Cerebellar cortex (tissue), 1 donor: ENCODE results near the gene AK4.
A peak's percentile ranks its signal among the peaks of the same experiment; 100 is the strongest.

ENCODE experiments used
- DNase-seq: peaks from one replicate; pipeline ENCODE4 v3.0.0-alpha.2; 2015; ENCODE audit warnings: low spot score

The AK4 gene

DNA sequence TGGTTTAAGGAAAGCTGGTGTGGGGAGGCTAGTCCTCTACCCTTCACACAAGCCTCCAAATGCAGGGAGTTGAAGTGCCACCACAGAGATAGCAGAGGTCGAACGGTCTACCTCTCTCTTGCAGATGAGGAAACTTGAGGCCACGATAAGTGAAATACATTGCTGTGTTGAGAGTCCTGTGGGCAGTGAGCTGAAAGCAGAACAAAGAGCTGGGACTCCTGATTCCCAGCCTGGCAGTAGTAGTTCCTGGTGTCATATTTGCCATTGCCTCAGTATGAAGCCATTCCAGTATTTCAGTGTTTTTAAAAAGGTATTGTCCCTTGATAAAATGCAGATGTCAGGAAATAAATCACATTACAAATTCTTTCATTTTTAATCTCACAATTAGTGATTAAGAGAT lies 28.6 kb downstream of the AK4 start:
- DNase-seq: no peak

DNA sequence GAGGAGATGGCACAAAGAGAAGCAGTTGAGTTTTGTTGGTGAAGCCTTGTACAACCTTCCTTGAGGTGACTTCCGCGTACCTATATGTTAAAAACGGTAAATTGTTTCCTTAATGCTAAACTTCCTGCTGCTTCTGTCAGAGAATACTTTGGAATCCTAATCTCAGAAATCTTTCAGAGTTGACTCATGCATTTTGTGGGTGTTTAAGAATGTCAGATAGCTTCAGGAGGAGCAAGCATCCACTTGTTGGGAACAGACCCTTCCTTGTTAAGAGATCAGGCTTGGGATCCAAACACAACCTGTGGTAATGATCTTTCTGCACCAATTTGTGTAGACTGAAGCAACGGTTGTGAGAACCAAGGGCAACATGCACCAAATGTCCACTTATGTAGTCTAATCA lies 29.5 kb downstream of the AK4 start:
- DNase-seq: no peak

DNA sequence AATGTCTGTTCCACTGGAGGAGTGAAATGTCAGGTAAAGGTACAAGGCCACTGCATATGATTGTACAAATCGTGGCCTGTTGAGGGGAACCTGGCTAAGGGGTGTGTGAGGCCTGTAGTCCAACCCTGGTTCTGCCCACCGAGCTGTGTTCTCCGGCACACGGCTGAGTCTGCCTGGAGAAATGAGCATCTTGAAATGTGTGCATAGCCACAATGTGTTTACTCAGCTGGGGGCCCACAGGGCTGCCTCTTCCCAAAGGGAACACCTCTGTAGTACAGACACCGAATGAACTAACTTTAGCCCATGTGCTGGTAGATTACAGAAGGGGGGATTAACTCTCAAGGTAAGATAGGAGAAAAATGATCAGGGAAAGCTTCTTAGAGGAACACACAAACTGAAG lies 30.2 kb downstream of the AK4 start:
- no peak for DNase-seq

DNA sequence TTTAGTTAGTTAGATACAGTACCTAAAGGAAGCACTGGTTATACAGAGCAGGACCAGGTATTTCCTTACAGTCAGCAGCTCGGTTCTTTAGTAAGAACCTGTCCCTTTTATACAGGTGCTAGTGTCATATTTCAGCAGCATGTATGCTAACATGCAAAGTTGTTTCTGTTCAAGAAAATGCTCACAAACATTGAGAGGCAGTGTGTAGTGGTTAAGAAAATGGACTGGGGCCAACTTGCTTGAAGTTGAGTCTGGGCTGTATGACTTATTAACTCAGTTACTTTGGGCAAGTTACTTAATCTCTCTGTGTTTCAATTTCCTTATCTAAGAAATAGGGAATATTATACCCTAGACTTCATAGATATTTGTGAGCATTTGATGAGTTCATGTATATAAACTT lies 31.1 kb downstream of the AK4 start:
- no peak for DNase-seq

DNA sequence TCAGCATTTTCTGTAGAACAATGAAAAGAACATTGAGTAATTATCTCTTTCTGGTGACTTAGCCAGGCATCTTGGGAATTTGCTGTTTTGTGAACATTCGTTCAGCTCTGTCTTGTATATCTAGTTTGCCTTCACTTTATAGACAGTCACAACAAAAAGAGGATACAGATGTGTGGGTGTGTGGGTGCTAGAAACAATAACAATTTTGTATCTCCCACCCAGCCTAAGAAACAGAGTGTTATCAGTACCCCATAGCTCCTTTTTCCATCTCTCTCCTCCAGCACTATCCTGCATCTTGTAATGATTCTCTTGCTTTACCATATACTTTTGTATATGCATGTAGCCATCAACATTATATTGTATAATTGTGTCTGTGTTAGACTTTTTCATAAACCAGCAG lies 33.0 kb downstream of the AK4 start:
- no peak for DNase-seq

DNA sequence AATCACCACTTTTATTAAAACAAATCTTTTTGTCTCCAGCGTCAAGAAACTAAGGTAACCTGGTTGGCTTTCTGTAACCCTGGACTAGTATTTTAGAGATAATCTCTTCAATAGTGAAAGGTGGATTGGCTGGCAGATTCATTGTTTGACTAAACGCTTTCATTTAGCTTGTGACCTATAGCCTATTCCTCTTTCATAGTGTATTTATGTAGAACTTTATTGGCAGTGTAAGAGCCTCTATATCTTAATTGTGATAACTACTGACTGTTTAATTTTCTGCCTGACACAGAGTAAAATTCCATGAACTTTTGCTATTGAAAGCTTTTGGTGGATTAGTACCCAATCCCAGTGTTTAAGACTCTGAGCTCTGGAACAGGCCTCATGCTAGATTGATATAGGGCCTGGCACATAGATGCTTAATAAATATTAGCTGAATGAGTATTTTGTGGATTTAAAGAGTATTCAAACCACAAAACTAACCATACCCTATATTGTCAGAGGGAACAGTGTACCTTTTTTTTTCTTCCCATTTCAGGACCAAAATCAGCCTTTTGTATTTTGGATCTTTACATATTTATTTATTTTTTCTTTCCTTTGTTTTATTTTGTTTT lies 34.8 kb downstream of the AK4 start:
- no peak for DNase-seq

DNA sequence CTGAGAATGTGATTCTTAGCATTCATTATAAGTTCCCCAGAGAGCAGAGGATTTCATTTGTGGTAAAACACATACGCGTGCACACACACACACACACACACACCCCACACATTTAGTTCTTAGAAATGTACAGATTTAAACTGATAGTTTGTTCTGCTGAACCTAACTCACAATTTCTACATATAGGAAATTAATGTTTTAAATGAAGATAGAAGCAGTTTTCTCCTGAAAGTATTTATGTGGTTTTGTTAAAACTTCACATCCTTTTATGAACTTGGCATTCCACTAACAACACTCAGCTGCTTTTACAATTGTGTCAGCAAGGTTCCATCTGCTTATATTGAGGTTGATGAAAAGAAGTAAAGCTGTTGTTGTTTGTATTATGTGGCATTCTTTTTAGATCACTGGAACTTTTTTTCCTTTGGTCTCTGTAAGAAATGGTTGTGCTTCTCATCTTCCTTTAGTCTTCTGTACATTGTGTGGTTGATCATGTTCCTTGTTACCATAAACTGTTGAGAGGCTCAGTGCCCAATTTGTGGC lies 41.6 kb downstream of the AK4 start:
- no peak for DNase-seq

DNA sequence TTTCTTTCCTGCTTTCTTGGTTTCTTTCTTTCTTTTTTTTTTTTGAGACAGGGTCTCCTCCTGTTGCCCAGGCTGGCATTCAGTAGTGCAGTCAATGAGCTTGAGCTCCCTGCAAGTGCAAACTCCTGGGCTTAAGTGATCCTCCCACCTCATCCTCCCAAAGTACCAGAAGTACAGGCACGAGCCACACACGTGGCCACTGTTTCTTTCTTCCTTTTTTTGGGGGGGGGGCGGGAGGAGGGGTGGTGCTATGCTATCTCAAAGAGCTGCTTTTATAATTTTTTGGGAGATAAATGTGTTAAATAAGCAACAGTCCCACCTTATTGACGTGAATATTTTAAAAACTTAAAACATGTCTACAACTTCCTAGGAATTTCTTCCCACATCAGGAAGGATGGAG lies 42.2 kb downstream of the AK4 start:
- no peak for DNase-seq

DNA sequence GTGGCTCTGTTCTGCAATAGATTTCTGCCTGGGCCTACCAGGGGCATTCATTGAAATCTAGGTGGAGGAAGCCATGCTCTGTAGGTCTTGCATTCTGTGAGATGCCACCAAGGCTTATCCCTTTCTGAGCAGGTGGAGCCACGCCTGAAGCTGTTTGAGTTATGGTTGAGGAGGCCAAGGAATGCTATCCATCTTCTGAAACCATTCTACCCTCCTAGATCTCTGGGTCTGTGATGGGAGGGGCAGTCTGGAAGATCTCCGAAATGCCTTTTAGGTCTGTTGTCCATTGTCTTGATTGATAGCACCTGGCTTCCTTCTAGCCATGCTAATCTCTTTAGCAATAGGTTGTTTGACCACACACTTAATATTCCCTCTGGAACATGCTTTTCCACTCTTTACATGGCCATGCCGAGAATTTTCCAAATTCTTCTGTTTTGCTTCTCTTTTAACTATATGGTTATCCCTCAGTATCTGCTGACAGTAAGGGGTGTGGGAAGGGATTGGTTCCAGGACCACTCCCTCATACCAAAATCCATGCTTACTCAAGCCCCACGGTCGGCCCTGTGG lies 45.2 kb downstream of the AK4 start:
- DNase-seq: no peak

DNA sequence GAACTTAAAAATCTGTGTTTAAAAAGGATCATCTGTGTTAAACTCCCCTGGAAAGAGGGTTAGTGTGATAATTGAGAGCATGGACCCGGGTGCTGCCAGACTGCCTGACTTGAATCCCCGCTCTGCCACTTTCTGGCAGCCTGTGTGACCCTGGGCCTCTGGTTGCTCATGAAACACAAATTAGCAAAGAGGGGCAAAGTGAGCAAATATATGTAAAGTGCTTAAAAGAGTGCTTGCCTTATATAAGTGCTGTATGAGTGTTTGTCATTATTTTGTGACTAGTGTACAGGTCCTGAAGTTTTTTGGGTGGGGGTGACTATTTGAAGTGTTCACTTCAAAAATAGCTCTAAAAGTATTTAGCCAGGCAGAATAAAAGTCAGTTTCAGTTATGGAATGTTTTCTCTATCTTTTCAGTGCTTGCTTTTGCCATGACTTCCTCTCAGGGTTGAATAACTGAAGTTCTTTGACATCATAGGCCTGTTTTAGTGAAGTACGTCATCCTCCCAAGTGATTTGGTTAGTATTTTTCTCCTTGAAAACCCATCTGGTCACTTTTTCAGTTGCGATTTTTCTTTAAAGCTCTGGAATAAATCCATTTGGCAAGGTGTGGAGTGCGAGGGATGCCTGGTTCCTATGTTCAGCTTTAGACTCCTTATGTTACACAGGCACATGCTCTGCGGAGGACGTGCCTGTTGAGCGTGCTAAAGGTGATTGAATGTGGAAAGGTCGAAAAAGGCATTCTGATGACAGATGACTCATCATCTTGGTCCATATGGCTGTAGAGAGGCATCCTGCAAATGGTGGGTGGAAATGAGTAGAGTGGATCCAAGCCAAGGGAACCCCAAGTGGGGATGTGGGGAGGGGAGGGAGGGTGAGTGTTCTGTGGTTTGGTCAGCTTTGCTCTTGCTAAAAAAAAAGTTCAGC lies 47.8 kb downstream of the AK4 start:
- DNase-seq: peak; percentile 60

DNA sequence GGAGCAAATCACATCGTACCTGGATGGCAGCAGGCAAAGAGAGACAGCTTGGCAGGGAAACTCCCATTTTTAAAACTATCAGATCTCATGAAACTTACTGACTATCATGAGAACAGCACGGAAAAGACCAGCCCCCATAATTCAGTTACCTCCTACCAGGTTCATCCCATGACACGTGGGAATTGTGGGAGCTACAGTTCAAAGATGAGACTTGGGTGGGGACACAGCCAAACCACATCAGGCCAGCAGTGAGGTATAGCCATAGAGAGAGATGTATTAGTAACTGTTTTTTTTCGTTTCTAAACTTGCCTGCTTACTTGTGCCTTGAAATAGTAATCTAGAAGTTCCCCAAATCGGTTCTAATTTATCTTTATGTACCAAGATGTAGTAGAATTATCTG lies 48.9 kb downstream of the AK4 start:
- peak; percentile 37 for DNase-seq

DNA sequence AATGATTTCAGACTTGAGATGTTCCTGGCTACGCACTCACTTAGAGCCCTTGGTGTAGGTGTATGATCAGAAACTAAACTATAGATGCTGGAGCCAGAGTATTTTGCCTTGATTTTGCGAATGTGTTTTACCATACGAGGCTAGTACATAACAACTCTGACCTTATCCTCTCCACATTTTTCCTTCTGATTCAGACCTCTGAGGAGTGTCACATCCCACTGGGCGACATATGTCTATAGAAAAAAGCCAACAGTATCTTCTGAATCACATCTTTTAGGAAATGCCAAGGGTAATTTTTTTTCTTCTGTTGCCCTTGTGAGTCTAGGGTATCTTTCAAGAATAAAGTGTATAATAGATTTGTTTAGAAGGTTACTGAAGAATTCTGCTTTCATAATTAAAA lies 49.6 kb downstream of the AK4 start:
- peak; percentile 81 for DNase-seq

DNA sequence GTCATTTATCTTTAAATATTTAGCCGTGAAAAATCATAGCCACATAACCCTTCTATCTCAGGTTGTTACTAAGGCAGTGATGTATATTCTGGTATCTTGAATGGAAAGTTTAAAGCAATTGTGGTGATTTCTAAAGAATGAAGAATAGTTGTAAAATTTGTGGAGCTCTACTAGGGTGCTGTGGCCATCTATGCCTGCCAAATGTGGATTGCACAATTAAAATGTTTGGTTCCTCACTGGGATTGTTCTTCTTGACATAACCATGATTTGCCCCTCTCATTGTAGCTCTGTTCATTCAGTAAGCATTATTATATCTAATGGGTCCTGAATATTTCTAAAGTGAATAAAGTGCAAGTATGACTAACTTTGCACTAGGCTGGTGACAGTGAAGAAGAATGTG lies 50.1 kb downstream of the AK4 start:
- DNase-seq: no peak

DNA sequence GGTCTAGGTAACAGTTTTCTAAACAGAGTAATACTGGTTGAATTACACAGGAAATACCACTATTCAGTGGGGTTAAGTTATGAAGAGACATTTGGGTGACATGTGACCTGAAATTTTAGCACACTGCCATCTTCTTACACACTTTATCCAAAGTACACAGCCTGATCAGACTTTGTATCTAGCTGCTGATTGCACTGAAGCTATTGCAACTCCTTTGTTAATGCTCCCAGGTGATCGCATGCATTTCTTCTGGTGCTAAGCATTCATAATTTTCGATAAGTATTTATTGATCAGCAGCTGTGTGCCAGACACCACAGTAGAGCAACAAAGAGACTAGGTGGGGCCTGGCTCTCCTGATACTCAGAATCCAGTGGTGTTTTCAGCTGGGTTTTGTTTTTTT lies 52.4 kb downstream of the AK4 start:
- no peak for DNase-seq

DNA sequence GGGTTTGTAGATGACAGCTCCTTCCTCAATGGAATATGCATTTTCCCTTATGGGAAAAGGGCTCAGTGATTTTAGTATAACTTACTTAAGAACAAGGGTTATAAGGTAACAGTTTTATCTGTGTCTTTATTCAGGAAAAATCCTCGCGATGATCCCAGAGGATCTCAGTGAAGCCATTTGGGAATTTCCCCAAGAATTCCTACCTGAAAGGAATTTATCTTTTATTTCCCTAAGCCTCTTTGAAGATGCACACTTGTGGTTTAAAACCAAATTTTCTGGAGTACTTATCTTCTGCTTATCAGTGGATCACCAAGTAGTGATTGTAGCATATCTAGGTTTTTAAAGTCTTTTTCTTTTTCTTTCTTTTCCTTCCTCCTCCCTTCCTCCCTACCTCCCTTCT lies 58.8 kb downstream of the AK4 start:
- DNase-seq: no peak

DNA sequence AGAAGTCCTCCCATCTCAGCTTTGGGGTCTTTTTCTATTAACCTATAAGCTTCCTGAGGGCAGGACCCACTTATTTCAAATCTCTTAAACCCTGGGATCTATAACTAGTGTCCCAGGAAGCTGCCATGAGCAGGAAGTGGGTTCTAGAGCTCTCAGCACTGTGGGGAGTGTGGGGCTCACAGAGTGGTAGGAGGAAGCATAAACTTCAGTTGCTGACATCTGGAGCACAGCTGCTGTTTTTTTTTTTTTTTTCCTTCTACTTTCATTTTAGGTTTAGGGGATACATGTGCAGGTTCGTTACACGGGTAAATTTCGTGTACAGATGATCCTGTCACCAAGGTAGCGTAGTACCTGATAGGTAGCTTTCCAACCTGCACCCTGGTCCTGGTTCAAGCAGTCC lies 59.3 kb downstream of the AK4 start:
- DNase-seq: no peak

DNA sequence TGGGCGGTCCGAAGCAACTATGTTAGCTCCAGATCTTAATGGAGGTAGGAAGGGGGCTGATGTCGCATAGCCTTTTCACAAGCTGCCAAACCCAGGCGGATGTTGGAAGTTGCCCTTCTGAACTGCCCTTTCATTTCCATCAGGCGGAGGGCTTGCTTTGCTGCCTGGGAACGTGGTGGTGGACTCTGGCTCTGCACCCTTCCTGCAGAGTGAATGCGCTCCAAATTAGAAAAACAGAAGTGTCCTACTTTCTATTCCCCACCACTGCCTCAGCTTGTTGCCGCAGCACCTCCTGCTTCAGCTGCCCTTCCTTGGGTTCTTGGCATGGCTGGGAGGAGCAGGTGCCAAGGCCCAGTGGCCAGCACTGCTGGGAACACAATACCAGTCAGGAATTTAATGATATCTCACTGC lies 60.6 kb downstream of the AK4 start:
- peak; percentile 61 for DNase-seq

DNA sequence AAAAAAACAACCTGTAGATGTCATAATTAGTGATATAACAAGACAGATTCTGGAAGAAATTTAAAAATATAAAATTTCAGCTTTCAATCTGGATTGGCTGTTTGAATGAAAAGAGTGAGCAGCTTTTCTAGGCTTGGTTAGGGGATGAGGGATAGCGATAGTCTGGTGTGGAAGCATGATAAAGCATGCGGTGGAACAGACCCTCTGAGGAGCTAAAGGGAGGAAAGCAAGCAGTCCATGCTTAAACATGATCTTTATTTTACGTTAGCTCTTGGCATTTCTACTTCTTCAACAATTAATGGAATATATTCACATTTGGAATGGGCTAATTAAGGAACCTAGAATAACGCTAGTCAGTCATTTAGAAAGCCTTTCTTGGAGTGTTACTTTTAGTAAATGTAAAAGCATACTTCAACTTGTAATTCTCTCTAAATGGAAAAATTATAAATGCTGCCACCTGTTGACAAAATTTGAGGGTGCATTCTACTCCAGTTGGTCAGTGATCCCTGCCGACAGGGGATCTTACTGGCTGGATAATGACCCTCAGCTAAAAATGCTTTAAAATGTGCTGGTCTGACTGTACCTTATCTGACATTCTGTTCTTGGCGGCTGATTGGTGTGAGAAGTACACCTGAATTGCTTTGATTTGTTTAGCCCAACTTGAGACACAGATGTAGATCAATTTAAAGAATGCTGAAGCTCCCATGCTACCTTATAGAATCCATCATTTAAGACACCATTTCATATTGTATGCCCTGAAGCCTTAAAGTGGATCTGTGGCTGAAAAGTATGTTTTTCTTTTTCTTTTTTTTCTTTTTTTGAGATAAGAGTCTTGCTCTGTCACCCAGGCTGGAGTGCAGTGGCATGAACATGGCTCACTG lies 61.2 kb downstream of the AK4 start:
- peak; percentile 82 for DNase-seq

DNA sequence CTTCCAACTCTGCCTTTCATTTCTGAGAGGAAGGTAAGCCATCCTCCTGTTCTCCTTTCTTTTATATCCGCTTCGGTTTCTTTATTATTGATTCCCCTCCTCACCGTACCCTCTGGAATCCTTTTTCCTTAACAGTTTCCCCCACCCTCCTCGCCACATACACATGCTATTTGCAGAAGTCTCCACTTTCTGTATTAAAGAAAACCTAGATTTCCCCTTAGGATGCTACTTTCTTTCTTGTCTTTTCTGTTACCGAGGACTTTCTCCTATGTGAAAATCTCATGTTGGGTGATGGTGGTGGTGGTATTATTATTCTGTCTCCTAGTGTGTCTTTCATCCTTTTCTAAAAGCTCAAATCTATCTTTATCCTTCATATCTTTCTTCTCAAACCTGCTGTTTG lies 62.3 kb downstream of the AK4 start:
- DNase-seq: no peak

DNA sequence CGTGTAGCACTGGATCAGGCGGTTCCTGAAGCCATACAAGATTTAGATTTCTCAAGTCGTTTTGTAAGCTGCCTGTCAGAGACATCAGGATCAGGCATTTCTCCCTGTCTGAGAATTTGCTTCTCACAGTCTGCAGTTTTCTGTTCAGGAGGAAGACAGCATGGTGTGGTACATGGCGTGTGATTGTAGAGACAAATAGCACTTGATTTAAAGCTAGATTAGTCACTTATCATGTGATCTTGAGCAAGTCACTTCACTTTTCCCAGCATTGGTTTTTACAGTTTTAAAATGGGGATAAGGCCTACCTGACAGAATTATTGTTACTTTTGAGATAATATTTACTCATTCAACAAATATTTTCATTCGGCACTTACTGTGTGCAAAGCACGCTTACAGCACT lies 63.3 kb downstream of the AK4 start:
- no peak for DNase-seq

DNA sequence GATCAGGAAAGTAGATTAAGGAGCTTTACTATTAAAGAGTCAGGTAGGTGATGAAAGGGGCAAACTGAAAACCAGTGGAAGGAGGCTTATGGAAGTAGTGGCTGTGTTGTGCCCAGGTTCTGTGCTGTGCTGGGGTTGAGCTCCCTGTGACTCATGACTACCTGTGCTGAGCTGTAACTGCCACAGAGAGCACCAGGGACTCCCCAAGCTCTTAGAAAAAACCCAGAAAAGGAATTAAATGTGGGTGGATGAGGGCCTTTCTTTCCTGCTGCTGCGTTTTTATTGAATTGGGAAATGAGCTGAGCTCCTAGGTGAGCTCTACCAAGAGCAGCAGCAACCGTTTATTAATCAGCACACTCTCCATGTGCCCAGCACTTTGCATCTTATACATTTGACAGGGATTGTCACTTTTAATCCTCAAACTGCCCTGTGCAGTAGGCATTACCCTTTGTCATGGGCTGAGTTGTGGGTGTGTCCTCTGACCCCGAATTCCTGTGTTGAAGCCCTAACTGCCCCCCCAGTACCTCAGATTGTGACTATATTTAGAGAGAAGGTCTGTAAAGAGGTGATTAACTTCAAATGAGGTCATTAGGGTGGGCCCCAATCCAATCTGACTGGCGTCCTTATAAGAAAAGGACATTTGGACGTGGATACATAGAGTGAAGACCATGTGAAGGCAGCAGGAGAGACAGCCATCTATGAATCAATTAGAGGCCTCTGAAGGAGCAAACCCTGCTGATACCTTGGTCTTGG lies 65.4 kb downstream of the AK4 start:
- no peak for DNase-seq
